Loucy (cell line): ENCODE measurements around the gene MTG2.

Experiments
- H2AFZ ChIP-seq: fragments of 200-600 bp; sonication (generic); 2 replicates; pipeline ENCODE4 v1.6.0; 2016; ENCODE audit warnings: antibody characterized with exemption, mild to moderate bottlenecking, low read length, moderate library complexity
- H3F3A ChIP-seq: fragments of 200-600 bp; 2 replicates; pipeline ENCODE4 v1.6.0; 2016; ENCODE audit warnings: antibody characterized with exemption, low read depth, mild to moderate bottlenecking
- H3K27me3 ChIP-seq: fragments of 200-600 bp; sonication (generic); 2 replicates; pipeline ENCODE4 v1.6.1; 2014; ENCODE audit warnings: low read length, mild to moderate bottlenecking; ENCODE audit not compliant: insufficient read depth, poor library complexity, severe bottlenecking
- H3K36me3 ChIP-seq: fragments of 200-600 bp; sonication (generic); 2 replicates; pipeline ENCODE4 v1.6.1; 2016; ENCODE audit warnings: low read length; ENCODE audit not compliant: insufficient read depth
- H3K4me1 ChIP-seq: fragments of 200-600 bp; sonication (generic); 2 replicates; pipeline ENCODE4 v1.5.1; 2014; ENCODE audit warnings: low read length, mild to moderate bottlenecking; ENCODE audit not compliant: insufficient read depth, poor library complexity, severe bottlenecking
- H3K4me2 ChIP-seq: fragments of 200-600 bp; sonication (generic); 2 replicates; pipeline ENCODE4 v1.6.0; 2014; ENCODE audit warnings: antibody characterized with exemption, low read length, low read depth, mild to moderate bottlenecking; ENCODE audit not compliant: poor library complexity, severe bottlenecking
- H3K4me3 ChIP-seq: fragments of 200-600 bp; sonication (generic); 2 replicates; pipeline ENCODE4 v1.5.1; 2014; ENCODE audit warnings: low read length, mild to moderate bottlenecking, mixed read lengths; ENCODE audit not compliant: poor library complexity, severe bottlenecking
- H3K79me2 ChIP-seq: fragments of 200-600 bp; sonication (generic); 2 replicates; pipeline ENCODE4 v1.6.1; 2014; ENCODE audit warnings: low read length; ENCODE audit not compliant: insufficient read depth
- H3K9ac ChIP-seq: fragments of 200-600 bp; sonication (generic); 2 replicates; pipeline ENCODE4 v1.6.0; 2014; ENCODE audit warnings: mild to moderate bottlenecking, low read depth, low read length, moderate library complexity; ENCODE audit not compliant: poor library complexity, severe bottlenecking
- H3K9me2 ChIP-seq: fragments of 200-600 bp; sonication (generic); replicated peaks from 2 replicates; pipeline ENCODE4 v1.6.1; 2016; ENCODE audit warnings: low read depth, low read length, mixed read lengths
- H3K9me3 ChIP-seq: fragments of 200-600 bp; sonication (generic); 2 replicates; pipeline ENCODE4 v1.6.1; 2014; ENCODE audit warnings: mild to moderate bottlenecking, antibody characterized with exemption, low read length, low read depth; ENCODE audit not compliant: insufficient read depth
- H4K20me1 ChIP-seq: fragments of 200-600 bp; sonication (generic); 2 replicates; pipeline ENCODE4 v1.6.0; 2014; ENCODE audit warnings: antibody characterized with exemption, low read length, mild to moderate bottlenecking; ENCODE audit not compliant: insufficient read depth, poor library complexity, severe bottlenecking
- CTCF ChIP-seq: fragments of 200-600 bp; sonication (generic); conservative IDR thresholded peaks from 2 replicates; pipeline ENCODE4 v1.5.1; 2014; ENCODE audit warnings: mild to moderate bottlenecking, antibody characterized with exemption, low read length
- EZH2phosphoT487 ChIP-seq: fragments of 200-600 bp; IDR thresholded peaks from 2 replicates; pipeline ENCODE4 v1.6.1; 2018; ENCODE audit warnings: antibody characterized with exemption, mild to moderate bottlenecking, moderate library complexity, borderline replicate concordance

Gene MTG2

DNA sequence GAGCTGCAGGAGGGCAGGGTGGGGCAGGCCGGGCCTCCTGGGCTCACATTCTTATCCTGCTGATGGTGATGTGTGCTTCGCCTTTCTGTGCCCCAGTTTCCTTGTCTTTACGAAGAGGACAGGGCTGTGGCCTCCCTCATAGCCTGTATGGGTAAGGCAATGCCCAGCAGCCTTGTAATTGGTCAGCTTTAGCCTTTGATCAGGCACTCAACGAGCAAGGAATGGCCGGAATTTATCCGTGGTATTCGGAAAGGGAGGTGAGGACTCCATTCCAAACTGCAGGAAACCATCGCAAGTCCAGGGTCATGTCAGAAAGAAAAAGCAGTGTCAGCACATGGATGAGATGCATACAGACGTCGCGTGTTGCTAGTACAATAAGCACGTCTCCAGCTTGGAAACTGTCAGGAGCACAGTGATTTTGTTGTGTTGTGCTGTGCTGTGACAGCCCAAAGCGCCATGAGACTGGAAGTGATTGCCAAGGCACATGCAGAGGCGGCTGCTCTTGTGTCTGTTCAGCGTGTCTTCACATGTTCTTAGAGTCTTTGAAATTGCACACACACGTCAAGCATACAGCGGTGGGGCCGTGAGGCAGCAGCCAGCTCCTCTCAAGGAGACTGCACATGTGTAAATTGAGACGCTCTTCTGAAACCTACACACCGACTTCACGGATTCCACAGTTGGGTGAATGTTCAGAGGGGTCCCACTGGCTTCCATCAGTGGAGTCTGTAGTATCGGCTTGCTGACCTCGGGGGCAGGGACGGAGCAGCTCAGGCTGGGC, 33.1 kb upstream of the MTG2 start:
- no peak overlapping the region for H3K4me3 ChIP-seq
- H3K9me2 ChIP-seq: no peaks in the 10 kb centered on the region
- peaks cover 20% of the 10 kb centered on the region for H3K4me1 ChIP-seq
- H3K79me2 ChIP-seq: peaks cover 99% of the 10 kb centered on the region
- TF ChIP-seq EZH2phosphoT487: no peak
- H3K27me3 ChIP-seq: no peaks in the 10 kb centered on the region
- H4K20me1 ChIP-seq: peaks cover 69% of the 10 kb centered on the region
- H3F3A ChIP-seq: no peaks in the 10 kb centered on the region
- peak overlapping the region; percentile 4 for H3K4me2 ChIP-seq
- no peak overlapping the region for H2AFZ ChIP-seq
- no peaks in the 10 kb centered on the region for H3K9me3 ChIP-seq
- H3K36me3 ChIP-seq: peaks cover 24% of the 10 kb centered on the region; the same call in 1 of the 2 replicates
- no peak overlapping the region for H3K9ac ChIP-seq

GRCh38 chr20:62150310-62150575, 32.6 kb upstream of the MTG2 start:
- no peaks in the 10 kb centered on the region for H3F3A ChIP-seq
- H3K9ac ChIP-seq: no peak overlapping the region
- no peaks in the 10 kb centered on the region for H3K27me3 ChIP-seq
- H3K4me3 ChIP-seq: no peak overlapping the region
- peaks cover 24% of the 10 kb centered on the region; the same call in 1 of the 2 replicates for H3K36me3 ChIP-seq
- H3K9me2 ChIP-seq: no peaks in the 10 kb centered on the region
- no peaks in the 10 kb centered on the region for H3K9me3 ChIP-seq
- no peak overlapping the region for H2AFZ ChIP-seq
- H3K4me1 ChIP-seq: peaks cover 15% of the 10 kb centered on the region
- H3K79me2 ChIP-seq: peaks cover 99% of the 10 kb centered on the region
- no peak for TF ChIP-seq EZH2phosphoT487
- no peak for TF ChIP-seq CTCF
- H4K20me1 ChIP-seq: peaks cover 64% of the 10 kb centered on the region
- no peak overlapping the region for H3K4me2 ChIP-seq

- no peak overlapping the region for H3K4me2 ChIP-seq
- H4K20me1 ChIP-seq: peaks cover 54% of the 10 kb centered on the region
- H3K36me3 ChIP-seq: peaks cover 29% of the 10 kb centered on the region; the same call in 1 of the 2 replicates
- peaks cover 7% of the 10 kb centered on the region for H3K4me1 ChIP-seq
- H2AFZ ChIP-seq: no peak overlapping the region
- TF ChIP-seq EZH2phosphoT487: no peak
- TF ChIP-seq CTCF: no peak
- H3K4me3 ChIP-seq: no peak overlapping the region
- no peaks in the 10 kb centered on the region for H3K9me2 ChIP-seq
- H3K27me3 ChIP-seq: no peaks in the 10 kb centered on the region
- H3K9me3 ChIP-seq: no peaks in the 10 kb centered on the region
- H3F3A ChIP-seq: no peaks in the 10 kb centered on the region
- H3K9ac ChIP-seq: no peak overlapping the region
- peaks cover 99% of the 10 kb centered on the region for H3K79me2 ChIP-seq
Measured at GRCh38 chr20:62151225-62151624, 31.6 kb upstream of the MTG2 start.

GRCh38 chr20:62151835-62152364, 30.9 kb upstream of the MTG2 start:
- H3K9me3 ChIP-seq: no peaks in the 10 kb centered on the region
- no peaks in the 10 kb centered on the region for H3K27me3 ChIP-seq
- no peaks in the 10 kb centered on the region for H3K9me2 ChIP-seq
- peaks cover 99% of the 10 kb centered on the region for H3K79me2 ChIP-seq
- H3K4me2 ChIP-seq: no peak overlapping the region
- no peak overlapping the region for H2AFZ ChIP-seq
- H3F3A ChIP-seq: no peaks in the 10 kb centered on the region
- H3K4me1 ChIP-seq: peaks cover 3% of the 10 kb centered on the region
- H3K36me3 ChIP-seq: peaks cover 29% of the 10 kb centered on the region; the same call in 1 of the 2 replicates
- no peak overlapping the region for H3K4me3 ChIP-seq
- no peak overlapping the region for H3K9ac ChIP-seq
- H4K20me1 ChIP-seq: peaks cover 54% of the 10 kb centered on the region
- TF ChIP-seq EZH2phosphoT487 (no peak), CTCF (no peak)
